SK-N-MC (cell line): Measurements from ENCODE around the gene UBL4B.

Experiments used
- EZH2 ChIP-seq: fragments of 200-600 bp; sonication (generic); IDR thresholded peaks from one replicate; pipeline ENCODE4 v1.6.1; 2017; ENCODE audit warnings: antibody characterized with exemption
- FOXP2 ChIP-seq: optimal IDR thresholded peaks from 2 replicates; pipeline ENCODE3; 2011; ENCODE audit warnings: mild to moderate bottlenecking, moderate library complexity; ENCODE audit not compliant: insufficient read depth; ENCODE audit errors: extremely low read length, control extremely low read depth
- POLR2AphosphoS5 ChIP-seq: IDR thresholded peaks from 2 replicates; pipeline ENCODE4 v1.6.1; 2012; ENCODE audit warnings: mild to moderate bottlenecking, low read depth, low read length, borderline replicate concordance

- TF ChIP-seq POLR2AphosphoS5: no peak
- no peak for TF ChIP-seq EZH2
- no peak for TF ChIP-seq FOXP2
These were observed 46.0 kb downstream of the UBL4B start for GRCh38 chr1:110158261-110158660.
